ENCODE results near the gene GAL3ST3. TPM values are rescaled to one million over a fixed set of nuclear protein-coding genes. Genes with fewer than 3 reads are reported as not detected.
"Not testable (repeated sequence)": the region's sequence is repeated elsewhere in the genome, so short reads cannot be mapped to it uniquely, and the experiment has no call there.

The GAL3ST3 gene
- total and polyA plus RNA-seq, 7 donors = 0.04 TPM; not detected in 6

DNA sequence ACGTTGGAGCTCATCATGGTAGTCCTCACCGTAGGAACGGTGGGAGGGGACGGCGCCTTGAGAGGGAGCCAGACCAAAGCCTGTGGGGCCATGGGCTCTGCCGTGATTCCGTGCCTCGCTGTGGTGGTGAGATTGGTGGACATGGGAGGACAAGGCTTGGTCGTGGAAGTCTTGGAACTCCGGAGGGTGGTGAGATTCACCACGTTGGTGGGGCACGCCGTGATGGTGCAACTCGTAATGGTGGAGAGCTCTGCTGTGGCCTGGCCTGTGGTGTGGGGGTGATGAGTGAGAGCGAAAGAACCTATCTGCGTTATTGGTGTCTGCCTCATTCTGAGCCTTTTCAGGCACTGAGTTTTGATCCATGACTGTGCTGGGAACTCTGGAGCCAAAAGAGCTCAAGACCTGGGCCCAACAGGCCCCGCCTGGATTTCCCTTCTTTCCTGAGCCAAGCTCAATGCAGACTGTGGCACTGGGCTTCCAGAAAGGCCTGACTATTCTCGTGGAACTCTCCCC, 22.9 kb downstream of the GAL3ST3 start, which contains the start of gene CATSPER1:
Gene CATSPER1 (minus strand): TSS at position 463 of the 513 bp plus-strand sequence. CDS start 100 bp downstream, at position 363.
- WGBS, 2 donors = 88 to 91% methylated on average over 18 of the region's 18 CpGs
- TF ChIP-seq POLR2A (IDR thresholded peaks at IDR 0.05) (no peak), POLR2AphosphoS5 (IDR thresholded peaks at IDR 0.05) (no peak), EP300 (IDR thresholded peaks at IDR 0.05) (no peak)
- TF ChIP-seq, protein P1, sequence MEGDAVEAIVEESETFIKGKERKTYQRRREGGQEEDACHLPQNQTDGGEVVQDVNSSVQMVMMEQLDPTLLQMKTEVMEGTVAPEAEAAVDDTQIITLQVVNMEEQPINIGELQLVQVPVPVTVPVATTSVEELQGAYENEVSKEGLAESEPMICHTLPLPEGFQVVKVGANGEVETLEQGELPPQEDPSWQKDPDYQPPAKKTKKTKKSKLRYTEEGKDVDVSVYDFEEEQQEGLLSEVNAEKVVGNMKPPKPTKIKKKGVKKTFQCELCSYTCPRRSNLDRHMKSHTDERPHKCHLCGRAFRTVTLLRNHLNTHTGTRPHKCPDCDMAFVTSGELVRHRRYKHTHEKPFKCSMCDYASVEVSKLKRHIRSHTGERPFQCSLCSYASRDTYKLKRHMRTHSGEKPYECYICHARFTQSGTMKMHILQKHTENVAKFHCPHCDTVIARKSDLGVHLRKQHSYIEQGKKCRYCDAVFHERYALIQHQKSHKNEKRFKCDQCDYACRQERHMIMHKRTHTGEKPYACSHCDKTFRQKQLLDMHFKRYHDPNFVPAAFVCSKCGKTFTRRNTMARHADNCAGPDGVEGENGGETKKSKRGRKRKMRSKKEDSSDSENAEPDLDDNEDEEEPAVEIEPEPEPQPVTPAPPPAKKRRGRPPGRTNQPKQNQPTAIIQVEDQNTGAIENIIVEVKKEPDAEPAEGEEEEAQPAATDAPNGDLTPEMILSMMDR (IDR thresholded peaks at IDR 0.05) = no peak
- Histone ChIP-seq H3K4me1 (peaks cover 0 to 9% (median 9%) of the 10 kb centered on the region in 4 donors), H3K4me3 (no peak within 1 kb of the TSS), H3K27ac (no peak within 1 kb of the TSS), H3K9me3 (no peaks in the 10 kb centered on the region), H3K27me3 (no peaks in the 10 kb centered on the region), H3K36me3 (no peaks in the 10 kb centered on the region)
- intact Hi-C loops (cut with DNase I) = no loop called here
- no peak for DNase-seq

DNA sequence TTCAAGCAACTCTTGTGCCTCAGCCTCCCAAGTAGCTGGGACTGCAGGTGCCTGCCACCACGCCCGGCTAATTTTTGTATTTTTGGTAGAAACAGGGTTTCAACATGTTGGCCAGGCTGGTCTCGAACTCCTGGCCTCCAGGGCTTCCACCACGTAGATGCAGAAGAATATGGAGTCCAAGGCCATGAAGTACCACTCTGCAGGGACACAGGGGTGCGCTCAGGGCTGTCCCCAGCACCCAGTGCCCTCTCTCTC, 25.8 kb downstream of the GAL3ST3 start:
- 70 to 87% methylated on average over 5 of the region's 5 CpGs for WGBS, 2 donors
- H3K27me3 ChIP-seq; H3K9me3 ChIP-seq; H3K4me1 ChIP-seq; H3K27ac ChIP-seq; H3K4me3 ChIP-seq; intact Hi-C loops (cut with DNase I); H3K36me3 ChIP-seq; DNase-seq: not testable (repeated sequence)

DNA sequence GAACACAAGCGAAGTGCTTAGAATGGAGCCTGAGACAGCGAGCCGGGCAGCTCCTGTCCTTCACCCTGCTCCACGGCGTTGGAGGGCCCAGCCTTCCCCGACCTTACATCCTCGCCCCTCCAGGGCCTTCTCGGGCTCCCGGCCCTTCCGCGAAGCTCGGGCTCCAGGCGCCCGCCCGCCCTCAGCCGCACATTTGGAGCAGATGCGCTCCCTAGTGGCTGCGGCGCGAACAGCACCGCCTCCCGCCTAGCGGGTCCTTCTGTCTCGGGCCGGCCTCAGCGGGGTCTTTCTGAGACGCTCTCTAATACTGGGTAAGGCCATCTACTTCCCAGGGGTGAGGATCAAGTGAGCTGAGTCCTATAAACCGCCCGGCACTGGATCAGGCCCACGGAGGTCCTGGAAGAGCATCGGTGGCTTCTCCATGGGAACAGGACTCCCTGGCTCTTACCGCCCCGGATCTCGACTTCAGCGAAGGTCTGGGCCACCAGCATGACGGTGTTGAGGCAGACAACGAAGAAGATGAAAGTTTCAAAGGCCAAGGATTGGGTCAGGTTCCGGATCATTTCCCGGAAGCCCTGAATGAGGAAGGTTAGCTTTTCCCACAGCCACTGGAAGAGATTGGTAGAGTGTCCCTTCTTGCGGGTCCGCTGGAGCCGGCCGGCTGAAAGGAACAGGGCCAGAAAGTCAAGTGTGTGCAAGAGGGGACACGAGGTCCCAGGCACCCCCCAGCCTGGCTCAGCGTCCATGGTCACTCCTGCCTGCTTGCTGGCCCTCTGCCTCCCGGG, 26.4 kb downstream of the GAL3ST3 start:
- peak; percentile 80 for DNase-seq

DNA sequence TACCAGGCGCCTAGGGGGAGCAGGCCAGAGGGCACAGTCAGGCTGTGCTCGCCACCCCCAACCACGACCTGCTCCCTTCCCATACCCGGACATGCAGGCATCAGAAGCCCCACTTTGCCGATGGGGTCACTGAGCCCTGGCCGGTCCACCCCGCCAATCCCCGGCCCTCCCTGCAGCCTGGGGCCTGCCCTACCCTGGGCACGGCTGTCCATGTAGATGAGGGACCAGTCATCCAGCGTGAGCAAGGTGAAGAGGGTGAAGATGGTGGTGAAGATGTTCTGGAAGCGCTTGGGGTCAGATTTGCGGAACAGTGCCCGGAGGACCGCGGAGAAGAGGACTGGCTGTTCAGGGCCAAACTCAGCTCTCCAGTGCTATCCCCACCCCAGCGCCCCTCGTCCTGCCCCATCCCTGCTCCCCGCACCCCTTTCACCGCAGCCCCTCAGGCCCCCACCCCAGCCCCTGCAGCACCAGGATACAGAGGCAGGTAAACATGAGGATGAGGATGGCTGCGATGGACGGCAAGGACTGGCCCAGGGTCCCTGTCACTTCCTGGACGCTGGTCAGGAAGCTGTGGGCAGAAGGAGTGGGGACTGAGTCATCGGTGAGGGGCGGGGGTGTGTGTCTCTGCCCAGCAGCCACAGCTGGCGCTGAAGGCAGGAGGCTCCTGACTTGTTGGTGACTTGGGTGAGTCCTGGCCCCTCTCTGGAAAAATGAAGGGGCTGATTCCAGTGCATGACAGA, 28.2 kb downstream of the GAL3ST3 start:
- intact Hi-C loops (cut with DNase I) = no loop called here
- H3K27me3 ChIP-seq = no peaks in the 10 kb centered on the region
- no peak overlapping the region for H3K4me3 ChIP-seq
- no peak for TF ChIP-seq EP300 (IDR thresholded peaks at IDR 0.05)
- TF ChIP-seq, protein P1 (IDR thresholded peaks at IDR 0.05) = no peak
- no peak for TF ChIP-seq POLR2A (IDR thresholded peaks at IDR 0.05)
- TF ChIP-seq POLR2AphosphoS5 (IDR thresholded peaks at IDR 0.05) = no peak
- WGBS, 2 donors = 79 to 85% methylated on average over 25 of the region's 25 CpGs
- no peak for DNase-seq
- H3K27ac ChIP-seq = no peak overlapping the region
- peaks cover 0 to 9% (median 9%) of the 10 kb centered on the region in 4 donors for H3K4me1 ChIP-seq
- no peaks in the 10 kb centered on the region for H3K36me3 ChIP-seq
- H3K9me3 ChIP-seq = no peaks in the 10 kb centered on the region

More for the DNA sequence above, 26.4 kb downstream of the GAL3ST3 start:
- Histone ChIP-seq H3K36me3 (no peaks in the 10 kb centered on the region), H3K27ac (no peak overlapping the region), H3K9me3 (no peaks in the 10 kb centered on the region), H3K4me3 (peak overlapping the region in 2 of 4 donors; percentile 3 to 16), H3K4me1 (peaks cover 0 to 9% (median 9%) of the 10 kb centered on the region in 4 donors), H3K27me3 (no peaks in the 10 kb centered on the region)
- intact Hi-C loops (cut with DNase I) = no loop called here
- TF ChIP-seq, protein P1 (IDR thresholded peaks at IDR 0.05) = peak; percentile 82 to 95 (median 88)
- no peak for TF ChIP-seq POLR2A (IDR thresholded peaks at IDR 0.05)
- 14 to 21% methylated on average over 46 of the region's 46 CpGs for WGBS, 2 donors

DNA sequence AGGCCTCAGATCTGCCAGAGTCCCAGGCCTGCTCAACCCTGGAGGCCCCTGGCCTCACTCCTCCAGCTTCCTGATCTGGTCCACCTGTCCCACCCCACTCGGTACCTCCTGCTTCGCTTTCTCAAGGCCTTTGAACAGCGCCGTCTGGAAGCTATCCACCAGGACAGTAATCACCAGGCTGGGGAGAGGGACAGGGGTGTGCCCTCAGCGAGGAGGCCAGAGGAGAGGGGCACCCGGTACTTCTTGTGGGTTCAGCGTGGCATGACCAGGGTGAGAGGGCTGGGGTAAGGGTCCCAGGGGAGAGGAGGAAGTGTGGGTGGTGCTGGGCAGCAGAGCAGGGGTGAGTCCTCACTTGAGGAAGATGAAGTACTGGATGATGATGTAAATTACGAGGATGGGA, 28.7 kb downstream of the GAL3ST3 start:
- H3K27me3 ChIP-seq = no peaks in the 10 kb centered on the region
- no peak overlapping the region for H3K27ac ChIP-seq
- H3K4me3 ChIP-seq = no peak overlapping the region
- 70 to 74% methylated on average over 8 of the region's 8 CpGs for WGBS, 2 donors
- H3K9me3 ChIP-seq = no peaks in the 10 kb centered on the region
- no peaks in the 10 kb centered on the region for H3K36me3 ChIP-seq
- no peak for DNase-seq
- TF ChIP-seq POLR2AphosphoS5 (IDR thresholded peaks at IDR 0.05) (no peak), EP300 (IDR thresholded peaks at IDR 0.05) (no peak)
- TF ChIP-seq, protein P1 (IDR thresholded peaks at IDR 0.05) = no peak
- peaks cover 0 to 9% (median 9%) of the 10 kb centered on the region in 4 donors for H3K4me1 ChIP-seq
- intact Hi-C loops (cut with DNase I) = no loop called here

All from sigmoid colon (tissue), 7 donors.